22Rv1 (cell line): ENCODE data around the gene ERFE.

ENCODE experiments used
- ZFX ChIP-seq: fragments of 450-650 bp; IDR thresholded peaks from 2 replicates; pipeline ENCODE4 v1.6.1; 2017; ENCODE audit warnings: antibody characterized with exemption, borderline replicate concordance
- TF ChIP-seq, protein P1 (sequence below): fragments of 450-650 bp; IDR thresholded peaks from 2 replicates; pipeline ENCODE4 v1.5.1; 2017; ENCODE audit warnings: mild to moderate bottlenecking

DNA sequence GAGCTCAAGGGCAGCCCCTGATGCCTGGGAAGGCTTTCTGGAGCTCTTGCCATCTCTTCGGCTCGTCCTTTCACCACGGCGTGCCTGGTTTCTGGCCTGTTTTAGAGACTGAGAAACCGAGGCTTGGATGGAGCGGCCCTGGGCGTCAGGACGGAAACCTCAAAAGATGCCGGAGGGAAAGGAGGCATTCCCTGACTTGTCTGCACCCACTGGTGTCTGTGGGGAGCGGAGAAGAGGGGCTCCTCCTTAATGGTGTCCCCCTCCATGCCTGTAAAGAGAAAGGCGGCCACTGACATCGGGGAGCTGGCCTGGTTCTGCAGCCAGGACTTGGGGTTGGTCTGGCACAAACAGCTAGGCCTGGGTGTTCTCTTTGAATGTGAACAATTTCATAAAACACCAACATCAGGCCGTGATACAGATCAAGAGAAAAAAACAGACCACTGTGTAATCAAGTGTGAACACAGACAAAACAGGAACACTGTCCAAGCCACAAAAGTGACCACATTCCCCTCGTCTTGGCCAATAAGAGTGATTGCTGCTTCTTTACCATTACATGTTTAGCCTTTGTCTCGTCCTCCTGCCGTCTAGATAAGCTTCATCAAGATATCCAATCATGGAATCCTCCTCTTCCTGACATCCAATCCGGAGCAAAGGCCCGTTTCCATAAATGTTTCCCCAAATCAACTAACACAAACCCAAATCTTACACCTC is 45.4 kb downstream of the ERFE start:
- TF ChIP-seq, protein P1, sequence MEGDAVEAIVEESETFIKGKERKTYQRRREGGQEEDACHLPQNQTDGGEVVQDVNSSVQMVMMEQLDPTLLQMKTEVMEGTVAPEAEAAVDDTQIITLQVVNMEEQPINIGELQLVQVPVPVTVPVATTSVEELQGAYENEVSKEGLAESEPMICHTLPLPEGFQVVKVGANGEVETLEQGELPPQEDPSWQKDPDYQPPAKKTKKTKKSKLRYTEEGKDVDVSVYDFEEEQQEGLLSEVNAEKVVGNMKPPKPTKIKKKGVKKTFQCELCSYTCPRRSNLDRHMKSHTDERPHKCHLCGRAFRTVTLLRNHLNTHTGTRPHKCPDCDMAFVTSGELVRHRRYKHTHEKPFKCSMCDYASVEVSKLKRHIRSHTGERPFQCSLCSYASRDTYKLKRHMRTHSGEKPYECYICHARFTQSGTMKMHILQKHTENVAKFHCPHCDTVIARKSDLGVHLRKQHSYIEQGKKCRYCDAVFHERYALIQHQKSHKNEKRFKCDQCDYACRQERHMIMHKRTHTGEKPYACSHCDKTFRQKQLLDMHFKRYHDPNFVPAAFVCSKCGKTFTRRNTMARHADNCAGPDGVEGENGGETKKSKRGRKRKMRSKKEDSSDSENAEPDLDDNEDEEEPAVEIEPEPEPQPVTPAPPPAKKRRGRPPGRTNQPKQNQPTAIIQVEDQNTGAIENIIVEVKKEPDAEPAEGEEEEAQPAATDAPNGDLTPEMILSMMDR = no peak
- TF ChIP-seq ZFX = no peak
